HG02610 (cell line): ENCODE measurements around the gene IRF6.

Experiments used
- ATAC-seq: cut with Tn5 transposase; IDR thresholded peaks from one replicate; pipeline ENCODE4 v1.9.1; 2021; ENCODE audit warnings: mild to moderate bottlenecking, moderate library complexity; ENCODE audit not compliant: unreplicated experiment

IRF6 gene

DNA sequence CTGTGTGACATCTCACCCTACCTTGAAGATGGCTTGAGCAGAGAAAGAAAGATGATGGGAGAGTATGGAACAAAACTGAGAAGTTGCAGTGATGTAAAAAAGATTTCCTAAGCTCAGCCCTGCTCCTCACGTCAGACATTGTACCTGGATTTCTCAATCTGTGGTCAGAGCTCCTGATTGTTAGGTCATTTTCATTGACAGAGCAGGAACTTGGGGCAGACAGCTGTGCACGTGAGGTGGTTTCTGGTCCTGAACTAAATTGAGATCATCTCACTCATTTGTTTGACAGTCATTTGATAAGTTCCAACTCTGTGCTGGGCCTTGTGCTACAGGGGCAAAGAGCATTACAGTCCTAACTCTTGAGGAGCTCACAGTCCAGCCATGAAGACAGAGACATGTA is 39.9 kb downstream of the IRF6 start:
- ATAC-seq = no peak

DNA sequence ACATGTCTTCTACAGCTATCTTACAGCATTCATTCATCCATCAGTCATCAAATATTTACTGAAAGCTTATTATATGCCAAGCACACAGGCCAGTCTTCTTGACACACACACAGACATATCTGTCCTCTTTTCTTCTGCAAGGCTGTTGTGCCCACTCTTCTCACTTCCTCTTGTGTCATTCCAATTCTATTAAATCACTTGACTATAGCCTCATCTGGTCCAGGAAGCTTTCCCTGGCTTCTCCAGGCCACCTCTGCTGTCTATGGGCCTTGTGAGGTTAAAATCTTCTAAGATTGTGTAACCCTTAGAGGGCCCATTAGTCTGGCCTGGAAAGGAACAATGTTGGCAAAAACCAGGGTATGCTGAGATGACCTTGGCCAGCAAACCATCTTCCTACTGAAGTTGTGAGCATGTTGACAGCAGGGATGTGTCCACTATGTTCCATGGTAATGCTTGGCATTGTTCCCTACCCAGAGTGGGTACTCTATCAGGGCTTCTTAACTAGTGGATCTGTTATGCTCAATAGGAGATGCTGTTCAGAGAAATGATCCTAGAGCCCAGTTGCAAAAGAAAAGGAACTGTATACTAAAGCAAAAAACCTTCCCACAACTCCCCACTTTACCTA is 44.8 kb downstream of the IRF6 start:
- ATAC-seq = no peak

DNA sequence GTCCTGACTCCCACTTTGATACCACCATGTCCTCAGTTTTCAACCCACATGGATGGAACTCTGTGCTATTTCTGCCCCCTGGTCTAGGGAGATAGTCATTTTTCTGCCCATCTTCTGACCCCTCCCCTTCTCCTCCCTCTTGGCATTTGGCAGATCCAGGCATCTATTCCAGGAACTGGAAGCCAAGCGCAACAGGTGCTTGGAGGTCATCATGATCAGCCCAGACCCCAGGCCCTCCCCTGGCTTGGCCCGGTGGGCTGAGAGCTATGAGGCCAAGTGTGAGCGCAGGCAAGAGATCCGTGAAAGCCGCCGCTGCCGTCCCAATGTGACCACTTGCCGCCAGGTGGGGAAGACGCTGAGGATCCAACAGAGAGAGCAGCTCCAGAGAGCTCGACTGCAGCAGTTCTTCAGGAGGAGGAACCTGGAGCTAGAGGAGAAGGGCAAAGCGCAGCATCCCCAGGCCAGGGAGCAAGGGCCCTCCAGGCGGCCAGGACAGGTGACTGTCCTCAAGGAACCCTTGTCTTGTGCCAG is 46.0 kb downstream of the IRF6 start:
- ATAC-seq = no peak

DNA sequence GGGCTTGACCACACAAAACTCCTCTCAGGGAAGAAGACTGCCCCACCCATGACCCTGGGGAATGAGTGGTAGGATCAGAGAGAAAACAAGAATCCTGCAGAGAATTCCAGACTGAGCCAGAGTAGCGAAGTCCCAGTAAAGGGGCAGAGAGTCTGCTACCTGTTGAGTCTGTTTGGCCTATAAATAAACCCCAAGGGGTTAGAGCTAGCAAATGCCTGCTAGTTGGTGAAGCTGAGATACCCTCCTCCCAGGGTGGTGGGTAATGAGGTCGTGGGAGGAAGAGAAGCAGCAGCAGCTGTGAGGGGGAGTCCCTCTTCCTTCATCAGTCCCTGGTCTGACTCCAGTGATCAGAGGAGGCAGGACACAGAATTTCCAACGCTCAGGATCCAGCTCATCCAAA is 47.5 kb downstream of the IRF6 start:
- no peak for ATAC-seq

DNA sequence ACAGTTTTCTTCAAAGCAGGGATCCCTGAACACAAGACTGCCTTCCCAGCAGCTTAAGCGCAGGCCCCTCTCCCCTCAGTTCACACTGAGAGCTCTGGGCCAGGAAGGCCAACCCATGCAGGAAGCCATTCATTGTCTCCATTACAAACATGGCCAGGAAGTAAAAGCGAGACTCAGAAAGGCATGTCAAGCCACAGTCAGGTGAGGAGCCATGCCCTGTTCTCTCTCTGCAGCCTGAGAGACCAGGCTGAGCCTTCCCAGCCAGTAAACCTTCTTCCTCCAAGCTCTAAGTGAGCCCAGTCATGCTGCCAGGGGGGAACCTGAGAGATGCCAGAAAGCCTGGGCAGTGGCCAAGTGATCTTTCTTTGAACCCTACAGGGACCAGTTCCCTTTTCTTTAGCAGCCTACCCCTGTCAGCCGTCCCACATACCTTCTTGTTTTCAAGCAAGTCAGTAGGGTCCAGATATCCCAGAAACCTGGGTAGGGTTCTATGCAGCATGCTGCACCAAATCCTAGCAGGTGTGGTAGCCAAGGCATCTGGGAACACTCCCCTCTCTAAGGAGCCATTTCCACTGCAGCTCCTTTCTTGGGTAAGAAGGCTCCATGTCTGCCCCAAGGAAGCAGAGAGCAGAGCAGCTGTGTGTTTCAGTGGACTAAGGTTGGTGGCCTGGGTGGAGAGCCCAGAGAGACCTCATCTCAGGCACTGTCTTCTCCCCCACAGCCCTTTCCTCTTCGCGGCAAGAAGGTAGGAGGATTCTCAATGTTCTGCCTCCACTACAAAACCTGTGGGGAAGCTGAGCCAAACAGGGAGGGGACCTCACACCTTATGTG is 49.1 kb downstream of the IRF6 start:
- ATAC-seq = peak; percentile 20

DNA sequence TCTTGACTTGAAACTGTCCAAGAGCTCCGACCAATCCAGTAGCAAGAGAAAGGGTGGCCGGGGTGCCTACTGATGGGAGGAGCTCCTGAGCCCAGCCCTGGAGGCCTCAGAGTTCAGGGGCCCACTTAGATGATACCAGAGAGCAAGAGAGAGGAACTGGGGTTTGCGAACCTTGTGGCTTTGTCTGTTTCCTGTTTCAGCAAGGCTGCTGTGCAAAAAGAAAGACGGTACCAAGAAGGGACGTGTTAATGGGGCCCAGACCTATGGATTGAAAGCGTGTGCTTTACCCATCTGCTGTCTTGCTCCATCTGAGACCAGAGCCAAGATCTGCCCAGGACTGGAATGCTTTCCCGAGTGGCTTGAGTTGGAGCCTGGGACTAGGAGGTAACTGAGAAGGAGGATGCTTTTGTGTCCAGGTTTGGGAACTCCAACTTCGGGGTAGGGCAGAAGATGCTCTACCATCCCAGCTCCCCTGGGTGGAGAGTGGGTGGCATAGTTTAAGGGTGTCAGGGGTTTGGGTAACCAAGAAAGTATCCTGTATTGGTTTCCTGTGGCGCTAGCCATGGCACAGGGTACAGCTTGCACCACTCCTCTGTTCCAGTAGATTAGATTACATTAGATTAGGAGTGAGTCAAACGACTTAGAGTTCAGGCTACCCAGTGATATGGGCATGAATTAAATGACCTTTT is 49.9 kb downstream of the IRF6 start, which contains the start of gene TRAF3IP3:
Gene TRAF3IP3 (plus strand): TSS at position 128 of the 689 bp plus-strand sequence. CDS start 3,987 bp downstream, outside the sequence.
- peak; percentile 68 for ATAC-seq

DNA sequence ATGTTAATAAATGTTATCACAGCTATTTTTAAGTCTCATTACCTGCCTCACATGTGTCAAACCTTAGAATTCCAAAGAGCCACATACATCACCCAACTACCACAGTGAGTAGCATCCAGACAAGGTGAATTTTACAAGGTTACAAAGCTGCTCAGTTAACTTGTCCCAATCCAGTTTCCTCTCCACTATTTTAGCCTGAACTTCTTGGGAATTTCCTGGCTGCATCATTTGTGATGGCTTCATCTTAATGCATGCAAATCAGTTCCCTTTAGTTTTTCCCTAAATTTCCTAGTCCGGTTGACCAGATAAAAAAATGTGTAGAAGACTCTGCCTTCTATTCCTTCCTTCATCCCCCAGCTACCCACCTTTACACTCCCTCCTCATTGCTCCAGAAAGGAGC is 50.7 kb downstream of the IRF6 start:
- ATAC-seq = no peak

DNA sequence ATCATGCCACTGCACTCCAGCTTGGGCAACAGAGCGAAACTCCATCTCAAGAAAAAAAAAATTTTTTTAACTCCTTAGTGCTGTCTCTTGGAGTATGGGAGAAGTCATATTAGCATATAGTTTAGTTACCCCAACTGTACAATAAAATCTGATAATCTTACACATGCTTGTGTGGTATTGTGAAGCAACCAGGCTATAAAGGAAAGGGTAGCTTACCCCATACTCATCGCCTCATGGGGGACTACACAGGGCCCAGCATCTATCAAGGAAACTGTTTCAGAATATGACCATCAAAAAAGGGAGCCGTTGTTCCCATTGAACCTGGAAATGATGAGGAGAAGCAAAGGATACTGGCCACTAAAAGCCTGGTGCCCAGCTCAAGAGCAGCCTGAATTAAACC is 53.1 kb downstream of the IRF6 start:
- ATAC-seq = no peak

DNA sequence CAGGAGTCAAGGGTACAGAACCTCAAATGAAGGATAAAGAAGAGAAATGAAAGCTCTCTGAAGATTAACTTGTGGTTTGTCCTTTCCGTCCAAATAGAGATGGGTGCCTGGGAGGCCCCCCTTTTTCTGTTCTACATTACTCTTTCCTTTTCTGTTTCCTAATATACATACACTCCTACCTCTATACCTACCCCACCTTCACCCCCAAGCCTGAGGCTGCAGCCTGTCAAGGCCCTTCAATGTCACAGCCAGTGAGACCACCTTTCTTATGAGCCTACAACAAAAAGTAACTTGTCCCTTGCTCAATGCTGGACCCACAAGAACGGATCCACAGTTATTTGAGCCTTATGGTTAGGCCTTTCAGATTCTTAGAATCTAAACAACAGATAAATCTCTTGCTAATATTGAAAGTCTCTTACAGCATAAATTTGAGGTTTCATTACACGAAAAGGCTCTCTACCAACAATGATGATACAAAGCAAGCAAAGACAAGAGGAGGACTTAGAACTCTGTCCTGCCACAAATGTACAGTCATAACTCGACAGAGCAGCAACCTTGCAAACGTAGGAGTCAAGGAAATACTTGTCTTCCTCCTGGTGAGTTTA is 54.2 kb downstream of the IRF6 start:
- peak; percentile 65 for ATAC-seq

DNA sequence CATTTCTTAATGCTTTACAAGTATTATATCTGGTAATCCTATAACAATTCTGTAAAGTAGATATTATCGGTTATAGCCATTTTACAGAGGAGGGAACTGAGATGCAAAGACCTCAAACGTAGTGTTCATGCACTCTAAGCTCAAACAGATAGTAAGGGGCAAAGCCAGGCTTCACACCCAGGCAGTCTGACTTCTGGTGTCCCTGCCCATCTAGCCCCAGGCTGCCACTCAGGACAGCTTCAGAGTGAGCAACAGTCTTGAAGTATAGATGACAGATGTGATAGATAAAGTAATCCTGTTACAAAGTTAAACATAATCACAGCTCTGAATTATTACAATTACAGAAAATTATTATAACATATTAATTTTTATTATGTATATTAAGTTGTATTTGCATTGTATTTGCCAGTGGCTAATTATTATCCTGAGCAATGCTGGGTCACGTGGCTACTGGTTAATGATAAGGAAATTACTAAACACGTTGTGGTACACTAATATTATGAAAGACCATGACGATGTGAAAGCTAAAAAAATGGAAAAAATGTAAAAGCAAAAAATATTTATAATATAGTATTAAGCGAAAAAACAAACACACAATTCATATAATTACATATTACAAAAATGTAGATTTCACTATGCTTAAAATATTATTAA is 56.1 kb downstream of the IRF6 start:
- no peak for ATAC-seq

DNA sequence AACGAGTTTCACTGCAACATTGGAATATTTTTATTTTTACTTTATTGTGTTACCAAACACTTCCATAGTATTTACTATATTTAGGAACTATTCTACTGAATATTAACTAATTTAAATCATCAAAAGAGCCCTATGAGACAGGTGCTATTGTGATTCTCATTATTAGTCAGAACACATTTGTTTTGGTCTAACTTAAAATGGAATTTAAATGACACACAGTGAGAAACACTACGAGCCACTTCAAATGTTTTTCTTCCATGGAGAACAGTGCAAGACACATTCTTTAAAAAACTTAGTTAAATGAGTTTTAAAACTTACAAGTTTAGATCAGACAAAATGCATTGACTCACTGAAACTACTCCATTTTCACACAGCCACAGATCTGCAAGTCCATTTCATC is 56.7 kb downstream of the IRF6 start:
- ATAC-seq = no peak

DNA sequence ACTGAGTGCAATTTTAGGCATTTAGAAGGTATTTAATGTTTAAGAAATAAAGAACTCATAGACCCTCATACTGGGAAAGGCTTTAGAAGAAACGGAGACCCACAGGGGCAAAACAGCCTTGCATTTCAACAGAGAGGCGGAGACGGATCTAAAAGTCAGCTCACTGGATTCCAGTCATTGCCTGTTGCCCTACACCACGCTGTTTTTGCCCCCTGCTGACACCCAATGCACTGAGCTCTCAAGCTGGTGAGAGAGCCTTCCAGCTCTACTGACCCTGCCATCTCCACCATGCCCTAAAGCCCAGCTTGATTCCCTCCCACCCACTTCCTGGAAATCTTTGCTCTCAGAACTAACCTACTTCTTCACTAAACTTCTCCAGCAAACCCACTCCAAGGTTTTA is 57.3 kb downstream of the IRF6 start:
- no peak for ATAC-seq

DNA sequence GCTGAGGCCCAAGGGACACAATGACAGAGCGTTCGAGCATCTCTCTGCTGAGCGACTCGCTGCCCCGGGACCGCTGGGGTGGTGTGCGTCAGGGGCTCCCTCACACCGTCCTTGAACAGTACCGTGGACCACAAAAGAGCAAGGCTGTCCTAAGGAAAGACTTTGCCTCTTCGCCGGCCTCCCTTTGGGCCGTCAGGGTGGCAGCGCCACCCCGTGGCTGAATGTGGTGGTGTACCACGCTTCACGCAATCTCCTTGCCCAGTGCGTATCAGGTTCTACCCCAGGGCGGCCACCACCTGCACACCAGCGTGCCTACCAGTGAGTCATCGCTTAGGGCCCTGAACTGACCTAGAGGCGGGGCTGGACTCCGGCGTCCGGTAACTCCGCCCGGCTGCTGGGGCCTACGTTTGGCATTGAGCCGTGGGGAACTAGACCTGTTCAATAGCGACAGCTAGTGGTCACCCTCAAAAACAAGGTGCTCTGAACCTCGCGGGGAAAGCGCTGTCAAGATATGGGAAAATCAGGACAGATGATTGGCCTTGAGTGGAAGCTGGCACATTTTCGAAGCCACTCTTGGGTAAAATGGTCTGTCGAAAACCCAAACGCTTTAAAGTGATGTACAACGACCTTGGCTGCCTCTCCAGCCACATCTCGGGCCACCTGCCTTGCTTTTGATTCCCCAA is 58.2 kb downstream of the IRF6 start:
- ATAC-seq = peak; percentile 52

DNA sequence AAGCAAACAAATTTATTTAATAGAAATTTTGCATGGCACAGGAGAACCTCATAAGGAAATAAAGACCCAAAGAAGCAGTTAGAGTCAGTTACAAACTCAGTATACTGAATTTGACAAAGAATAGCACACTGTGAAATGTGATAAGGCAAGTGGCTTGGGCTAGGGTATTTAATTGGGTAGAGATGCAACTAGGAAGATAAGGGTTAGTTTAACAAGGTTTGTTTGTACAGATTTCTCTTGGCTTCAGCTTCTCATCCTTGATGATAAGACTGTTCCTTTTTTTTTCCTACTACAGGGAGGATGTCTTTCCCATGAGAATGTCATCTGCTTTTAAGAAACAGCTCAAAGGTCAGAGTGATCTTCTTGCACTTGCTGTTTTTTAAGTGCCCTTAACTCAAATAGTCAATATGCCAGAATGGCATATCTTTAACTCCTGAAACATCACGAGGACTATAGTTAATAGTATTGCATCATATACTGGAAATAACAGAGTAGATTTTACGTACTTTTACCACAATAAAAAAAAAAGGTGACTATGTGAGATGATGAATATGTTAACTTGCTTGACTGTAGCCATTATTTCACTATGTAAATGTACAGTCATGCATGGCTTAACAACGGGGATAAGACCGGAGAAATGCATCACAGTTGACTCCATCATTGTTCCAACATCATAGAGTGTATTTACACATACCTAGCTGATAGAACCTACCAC is 59.3 kb downstream of the IRF6 start:
- no peak for ATAC-seq

DNA sequence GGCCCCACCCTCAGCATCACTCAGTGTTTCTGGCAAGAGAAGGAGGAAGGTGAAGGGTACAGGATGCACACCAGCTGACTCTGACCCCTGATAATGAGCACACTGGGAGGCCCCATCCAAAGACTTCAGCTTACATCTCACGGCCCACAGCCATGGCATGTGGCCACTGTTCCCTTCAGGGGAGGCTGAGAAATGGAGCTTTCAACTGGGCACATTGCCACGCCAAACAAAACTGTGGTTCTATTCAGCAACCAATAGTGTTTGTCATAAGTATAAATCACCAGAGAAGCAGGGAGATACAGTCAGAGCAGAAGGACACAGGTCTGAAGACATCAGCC is 62.8 kb downstream of the IRF6 start:
- ATAC-seq = no peak

DNA sequence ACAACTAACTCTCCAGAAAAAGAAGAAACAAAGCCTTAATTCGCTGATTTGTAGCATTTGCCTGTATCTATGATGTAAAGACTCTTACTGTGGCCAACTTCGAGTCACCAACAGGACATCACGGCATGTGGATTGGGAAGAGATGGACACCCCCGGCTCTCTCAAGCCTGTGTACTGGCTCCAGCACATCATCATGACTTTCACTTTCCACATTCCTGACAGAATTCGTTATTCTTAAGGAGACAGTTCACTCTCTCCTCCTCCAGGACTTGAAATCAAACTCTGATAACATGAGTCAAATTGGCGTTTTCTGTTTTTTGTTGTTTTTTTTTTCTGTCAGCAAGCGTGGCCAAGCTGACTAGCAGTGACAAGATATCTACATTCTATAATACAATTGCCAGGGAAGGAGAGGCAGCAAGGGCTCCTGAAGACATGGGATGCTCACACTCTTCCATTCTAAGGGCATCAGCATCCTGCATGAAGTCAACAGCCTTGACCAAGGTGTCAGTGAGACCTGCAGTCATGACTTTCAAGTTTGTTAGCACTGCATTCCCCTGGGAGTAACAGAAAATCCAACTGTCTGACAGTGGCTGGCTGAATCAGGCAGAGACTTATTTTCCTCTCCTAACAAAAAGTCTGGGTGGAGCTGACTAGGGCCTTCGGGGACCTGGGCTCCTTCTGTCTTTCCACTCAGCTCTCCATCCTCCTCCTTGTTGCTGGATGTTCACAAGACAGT is 63.4 kb downstream of the IRF6 start:
- ATAC-seq = no peak

DNA sequence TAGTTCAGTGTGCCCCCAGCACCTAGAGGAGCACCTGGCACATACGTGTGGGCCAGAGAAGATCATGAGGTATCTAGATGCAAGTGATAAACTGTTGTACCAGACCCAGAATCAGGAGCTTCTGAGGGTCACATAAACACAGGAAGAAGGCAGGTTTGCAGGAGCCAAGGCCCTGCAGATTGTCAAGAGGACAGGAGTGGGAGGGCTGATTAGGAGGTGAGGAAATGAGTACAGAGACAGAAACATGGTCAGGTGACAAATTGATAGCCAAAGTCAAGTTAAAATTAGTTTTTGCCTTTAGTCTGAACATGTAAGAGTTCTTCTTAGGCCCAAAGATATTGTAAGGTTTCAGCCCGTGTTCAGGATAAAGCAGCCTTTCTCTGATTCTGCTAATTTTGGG is 64.1 kb downstream of the IRF6 start:
- ATAC-seq = no peak

DNA sequence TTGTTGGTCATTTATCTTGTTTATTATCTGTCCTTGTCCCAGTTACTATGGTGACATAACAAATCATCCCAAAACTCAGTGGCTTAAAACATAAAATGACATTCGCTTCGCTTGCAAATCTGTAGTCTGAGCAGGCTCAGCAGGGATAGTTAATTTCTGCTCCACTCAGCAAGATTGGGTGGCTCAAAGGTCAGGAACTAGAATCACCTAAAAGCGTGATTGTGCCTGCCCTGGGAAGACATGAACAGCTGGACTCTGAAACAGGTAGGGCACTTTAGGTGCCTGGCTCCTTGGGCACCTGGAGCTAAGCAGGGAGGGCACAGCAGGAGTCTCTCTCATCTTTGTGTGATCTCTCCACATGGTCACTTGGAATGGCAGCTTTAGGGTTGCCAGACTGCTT is 64.7 kb downstream of the IRF6 start:
- ATAC-seq = no peak

DNA sequence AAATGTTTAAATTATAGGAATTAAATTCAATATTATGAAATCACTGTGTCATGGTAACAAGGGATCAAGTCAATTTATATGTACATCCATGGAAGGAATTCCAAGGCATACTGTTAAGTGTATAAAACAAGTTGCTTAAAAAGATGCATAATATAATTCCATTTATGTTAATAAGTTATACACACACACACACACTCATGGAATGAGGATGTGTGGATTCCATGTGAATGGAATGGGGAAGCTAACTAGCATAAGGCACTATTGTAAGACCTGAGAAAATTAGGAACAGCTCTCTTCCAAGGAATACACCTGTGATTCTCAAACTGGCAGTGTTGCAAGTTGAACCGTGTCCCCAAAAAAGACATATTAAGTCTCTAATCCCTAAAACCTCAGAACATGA is 67.7 kb downstream of the IRF6 start:
- no peak for ATAC-seq
